GM12878 (cell line): Measurements from ENCODE around the gene DGKB. TPM values are rescaled to one million over a fixed set of nuclear protein-coding genes. Genes with fewer than 3 reads are reported as not detected.

Source experiments
- ATAC-seq: fragments of 200-7000 bp; cut with Tn5 transposase; 3 replicates; pipeline ENCODE4 v1.9.1; 2020; ENCODE audit warnings: mild to moderate bottlenecking, moderate library complexity
- BruUV-seq: library from RNA; stranded (reverse); fragments of 400-500 nt; replicated peaks from 2 replicates; lab custom pipeline; 2021; lab: Mats Ljungman, UMichigan
- CTCF ChIA-PET: fragments of 300-600 bp; sonication (Branson Sonifier 250); formaldehyde crosslinking; extraction: SDS; loops from one replicate; lab custom pipeline; 2021; ENCODE audit warnings: inconsistent platforms; lab: Yijun Ruan, JAX
- POLR2A ChIA-PET: fragments of 350-600 bp; formaldehyde crosslinking; extraction: SDS; loops from one replicate; lab custom pipeline; 2021; ENCODE audit warnings: inconsistent platforms; lab: Charles Lee
- RAD21 ChIA-PET: fragments of 300-600 bp; sonication (Branson Sonifier 250); formaldehyde crosslinking; loops from one replicate; lab custom pipeline; 2023; ENCODE audit warnings: antibody characterized with exemption; ENCODE audit not compliant: unreplicated experiment; lab: Charles Lee
- SMC1A ChIA-PET: fragments of 300-600 bp; sonication (Branson Sonifier 250); formaldehyde crosslinking; loops from one replicate; lab custom pipeline; 2023; ENCODE audit not compliant: unreplicated experiment, uncharacterized antibody; lab: Charles Lee
- DNase-seq: peaks from one replicate; pipeline ENCODE4 v3.0.0-alpha.2; 2011; ENCODE audit warnings: low read depth, low spot score
- FAIRE-seq: peaks from 3 replicates; lab custom pipeline; 2011; peaks lifted over from hg19 to GRCh38; lab: Jason Lieb, UNC
- H2AFZ ChIP-seq: 2 replicates; pipeline ENCODE4 v1.6.0; 2011; ENCODE audit warnings: low read depth, low read length, control low read depth; ENCODE audit not compliant: control insufficient read depth
- H3K27ac ChIP-seq: 2 replicates; pipeline ENCODE4 v1.5.1; 2011; ENCODE audit warnings: control low read depth; ENCODE audit not compliant: control insufficient read depth, insufficient read depth
- H3K27me3 ChIP-seq, 2 experiments: replicated peaks in 1 of 2; 2 replicates each; pipeline versions ENCODE4 v1.6.0 to v1.6.1; 2011; ENCODE audit warnings: low read length in 1 of 2; ENCODE audit not compliant: control insufficient read depth in 2 of 2, insufficient read depth in 2 of 2
- H3K36me3 ChIP-seq, 2 experiments: 2 replicates each; pipeline ENCODE4 v1.5.1; 2011; ENCODE audit warnings: low read length in 1 of 2; ENCODE audit not compliant: control insufficient read depth in 2 of 2, insufficient read depth in 2 of 2
- H3K4me1 ChIP-seq: 2 replicates; pipeline ENCODE4 v1.6.1; 2011; ENCODE audit warnings: mild to moderate bottlenecking, low read length, moderate library complexity, mixed read lengths; ENCODE audit not compliant: control insufficient read depth, insufficient read depth
- H3K4me2 ChIP-seq: 2 replicates; pipeline ENCODE4 v1.6.0; 2011; ENCODE audit warnings: control low read depth; ENCODE audit not compliant: control insufficient read depth, insufficient read depth
- H3K4me3 ChIP-seq: fragments of 200-600 bp; sonication (generic); 2 replicates; pipeline ENCODE4 v1.5.1; 2016
- H3K79me2 ChIP-seq: 2 replicates; pipeline ENCODE4 v1.6.0; 2011; ENCODE audit warnings: low read length; ENCODE audit not compliant: control insufficient read depth, insufficient read depth
- H3K9ac ChIP-seq: 2 replicates; pipeline ENCODE4 v1.8.0; 2011; ENCODE audit warnings: low read length, control low read depth, mixed read lengths; ENCODE audit not compliant: control insufficient read depth, insufficient read depth
- H3K9me3 ChIP-seq: replicated peaks from 3 replicates; pipeline ENCODE4 v1.5.1; 2011; ENCODE audit warnings: mild to moderate bottlenecking, low read length; ENCODE audit not compliant: control insufficient read depth, insufficient read depth
- H4K20me1 ChIP-seq: 2 replicates; pipeline ENCODE4 v1.6.0; 2011; ENCODE audit not compliant: control insufficient read depth, insufficient read depth
- BHLHE40 ChIP-seq, 2 experiments: fragments of 450-650 bp in 1 of 2; IDR thresholded peaks; 2 replicates each; pipeline ENCODE4 v1.6.1; 2011 to 2017; ENCODE audit warnings: low read depth in 2 of 2, borderline replicate concordance in 1 of 2, improper control_type of control experiment in 1 of 2, low read length in 1 of 2, mild to moderate bottlenecking in 1 of 2
- ESRRA ChIP-seq: IDR thresholded peaks from 2 replicates; pipeline ENCODE4 v1.6.1; 2012; ENCODE audit warnings: mild to moderate bottlenecking, low read length, improper control_type of control experiment
- NFYB ChIP-seq: IDR thresholded peaks from 2 replicates; pipeline ENCODE4 v1.6.1; 2011; ENCODE audit warnings: low read depth, mild to moderate bottlenecking, low read length, improper control_type of control experiment, moderate library complexity; ENCODE audit not compliant: insufficient read depth
- in situ Hi-C: fragments of 300-500 bp; cut with MboI; formaldehyde crosslinking; loops from 9 replicates; pipeline ENCODE4 v1.14.3; 2018; ENCODE audit warnings: mixed read lengths
- intact Hi-C: fragments of 100-400 bp; cut with micrococcal nuclease; formaldehyde crosslinking; loops from one replicate; pipeline ENCODE4 v1.14.2; 2022; ENCODE audit not compliant: unreplicated experiment
- polyA plus RNA-seq, 11 experiments: library from polyadenylated mRNA; depleted of rRNA in 4 of 11; unstranded in 6 of 11; stranded (reverse) in 5 of 11; fragments of >200 nt; fragmentation: Nextera tagmentation in 4 of 11; fragmentation: Illumina TruSeq in 1 of 11; extraction: Ambion mirVana in 4 of 11; extraction: Trizol in 1 of 11; gene quantifications; 1 replicate in 1 of 11; 2 replicates in 10 of 11; pipeline versions ENCODE4 v1.2.1 to v1.2.3, GENCODE V29; 2011 to 2016; ENCODE audit warnings: inconsistent platforms in 2 of 11, missing spikeins in 2 of 11, low read depth in 1 of 11
- total RNA-seq, 4 experiments: library from RNA; depleted of rRNA in 3 of 4; stranded (reverse); fragments of >200 nt in 3 of 4; fragmentation: Illumina TruSeq in 1 of 4; extraction: Trizol in 1 of 4; gene quantifications; 2 replicates each; pipeline versions ENCODE4 v1.2.1 to v1.2.3, GENCODE V29; 2013 to 2021
- TF ChIP-seq, protein P1 (sequence below): fragments of 150-350 bp; IDR thresholded peaks from 2 replicates; pipeline ENCODE4 v1.6.1; 2016; ENCODE audit warnings: low read depth, low read length

Gene DGKB
- total and polyA plus RNA-seq, 10 of the 15 experiments (the other 5 are each of a cell fraction or from before 2014, with no cell fraction given): 0.02 to 0.10 (median 0.04) TPM; not detected in 6

GRCh38 chr7:14260011-14260410, 642.5 kb downstream of the DGKB start:
- no peak for FAIRE-seq
- CTCF ChIA-PET: no interaction called here
- no peaks in the 10 kb centered on the region for H3K36me3 ChIP-seq

More at GRCh38 chr7:14260011-14260410, 642.5 kb downstream of the DGKB start:
- ChIA-PET POLR2A (no interaction called here), RAD21 (no interaction called here), SMC1A (no interaction called here)
- H3K27me3 ChIP-seq: no peaks in the 10 kb centered on the region
- no peaks in the 10 kb centered on the region for H3K4me1 ChIP-seq
- TF ChIP-seq NFYB (no peak), BHLHE40 (IDR thresholded peaks at IDR 0.05; ENCODE audit: borderline replicate concordance in 1 of 2, low read depth in 2 of 2, low read length in 1 of 2) (no peak), ESRRA (no peak)
- TF ChIP-seq, protein P1, sequence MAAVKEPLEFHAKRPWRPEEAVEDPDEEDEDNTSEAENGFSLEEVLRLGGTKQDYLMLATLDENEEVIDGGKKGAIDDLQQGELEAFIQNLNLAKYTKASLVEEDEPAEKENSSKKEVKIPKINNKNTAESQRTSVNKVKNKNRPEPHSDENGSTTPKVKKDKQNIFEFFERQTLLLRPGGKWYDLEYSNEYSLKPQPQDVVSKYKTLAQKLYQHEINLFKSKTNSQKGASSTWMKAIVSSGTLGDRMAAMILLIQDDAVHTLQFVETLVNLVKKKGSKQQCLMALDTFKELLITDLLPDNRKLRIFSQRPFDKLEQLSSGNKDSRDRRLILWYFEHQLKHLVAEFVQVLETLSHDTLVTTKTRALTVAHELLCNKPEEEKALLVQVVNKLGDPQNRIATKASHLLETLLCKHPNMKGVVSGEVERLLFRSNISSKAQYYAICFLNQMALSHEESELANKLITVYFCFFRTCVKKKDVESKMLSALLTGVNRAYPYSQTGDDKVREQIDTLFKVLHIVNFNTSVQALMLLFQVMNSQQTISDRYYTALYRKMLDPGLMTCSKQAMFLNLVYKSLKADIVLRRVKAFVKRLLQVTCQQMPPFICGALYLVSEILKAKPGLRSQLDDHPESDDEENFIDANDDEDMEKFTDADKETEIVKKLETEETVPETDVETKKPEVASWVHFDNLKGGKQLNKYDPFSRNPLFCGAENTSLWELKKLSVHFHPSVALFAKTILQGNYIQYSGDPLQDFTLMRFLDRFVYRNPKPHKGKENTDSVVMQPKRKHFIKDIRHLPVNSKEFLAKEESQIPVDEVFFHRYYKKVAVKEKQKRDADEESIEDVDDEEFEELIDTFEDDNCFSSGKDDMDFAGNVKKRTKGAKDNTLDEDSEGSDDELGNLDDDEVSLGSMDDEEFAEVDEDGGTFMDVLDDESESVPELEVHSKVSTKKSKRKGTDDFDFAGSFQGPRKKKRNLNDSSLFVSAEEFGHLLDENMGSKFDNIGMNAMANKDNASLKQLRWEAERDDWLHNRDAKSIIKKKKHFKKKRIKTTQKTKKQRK: no peak
- BruUV-seq: no TSS peak
- intact Hi-C loops: no loop called here
- H3K79me2 ChIP-seq: no peaks in the 10 kb centered on the region
- no peak overlapping the region for H3K27ac ChIP-seq
- H3K4me2 ChIP-seq: no peak overlapping the region
- no peak overlapping the region for H2AFZ ChIP-seq
- no peaks in the 10 kb centered on the region for H3K9me3 ChIP-seq
- in situ Hi-C loops: no loop called here
- no peak overlapping the region for H3K9ac ChIP-seq
- DNase-seq (no peak), ATAC-seq (no peak)
- no peaks in the 10 kb centered on the region for H4K20me1 ChIP-seq
- H3K4me3 ChIP-seq: no peak overlapping the region
